Measurements from ENCODE around the gene COL5A1. TPM values are rescaled to one million over a fixed set of nuclear protein-coding genes. Genes with fewer than 3 reads are reported as not detected.
A peak's percentile ranks its signal among the peaks of the same experiment; 100 is the strongest.

The COL5A1 gene
- total and polyA plus RNA-seq, 4 donors, result 12.2 to 169 (median 65.4) TPM

DNA sequence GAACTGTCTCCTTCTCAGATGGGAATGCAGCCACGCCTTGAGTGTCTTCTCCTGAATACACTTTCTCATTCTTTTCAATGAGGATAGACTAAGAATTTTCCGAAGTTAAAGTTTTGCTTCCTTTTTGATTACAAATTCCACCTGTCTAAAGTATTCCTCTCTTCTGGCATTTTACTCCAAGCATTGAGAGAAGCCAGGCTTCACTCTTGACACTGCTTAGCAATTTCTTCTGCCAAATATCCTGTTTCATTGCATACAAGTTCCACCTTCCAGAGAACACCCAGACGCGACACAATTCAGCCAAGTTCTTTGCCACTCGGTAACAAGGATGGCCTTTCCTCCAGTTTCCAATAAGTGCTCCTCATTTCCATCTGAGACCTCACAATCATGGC is 35.6 kb upstream of the COL5A1 start:
- 86 to 87% methylated on average over 5 of the region's 5 CpGs for WGBS, 2 donors
- TF ChIP-seq, protein P1, sequence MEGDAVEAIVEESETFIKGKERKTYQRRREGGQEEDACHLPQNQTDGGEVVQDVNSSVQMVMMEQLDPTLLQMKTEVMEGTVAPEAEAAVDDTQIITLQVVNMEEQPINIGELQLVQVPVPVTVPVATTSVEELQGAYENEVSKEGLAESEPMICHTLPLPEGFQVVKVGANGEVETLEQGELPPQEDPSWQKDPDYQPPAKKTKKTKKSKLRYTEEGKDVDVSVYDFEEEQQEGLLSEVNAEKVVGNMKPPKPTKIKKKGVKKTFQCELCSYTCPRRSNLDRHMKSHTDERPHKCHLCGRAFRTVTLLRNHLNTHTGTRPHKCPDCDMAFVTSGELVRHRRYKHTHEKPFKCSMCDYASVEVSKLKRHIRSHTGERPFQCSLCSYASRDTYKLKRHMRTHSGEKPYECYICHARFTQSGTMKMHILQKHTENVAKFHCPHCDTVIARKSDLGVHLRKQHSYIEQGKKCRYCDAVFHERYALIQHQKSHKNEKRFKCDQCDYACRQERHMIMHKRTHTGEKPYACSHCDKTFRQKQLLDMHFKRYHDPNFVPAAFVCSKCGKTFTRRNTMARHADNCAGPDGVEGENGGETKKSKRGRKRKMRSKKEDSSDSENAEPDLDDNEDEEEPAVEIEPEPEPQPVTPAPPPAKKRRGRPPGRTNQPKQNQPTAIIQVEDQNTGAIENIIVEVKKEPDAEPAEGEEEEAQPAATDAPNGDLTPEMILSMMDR (IDR thresholded peaks at IDR 0.05; ENCODE audit: control extremely low read depth, extremely low read depth), result no peak
- no peak for ATAC-seq (ENCODE audit: insufficient read depth, low FRiP score)

GRCh38 chr9:134606951-134607731 is 34.5 kb upstream of the COL5A1 start:
- H3K27me3 ChIP-seq (ENCODE audit: control insufficient read depth in 3 of 3, insufficient read depth in 3 of 3, low read length in 2 of 3), result no peaks in the 10 kb centered on the region
- H3K9ac ChIP-seq (ENCODE audit: insufficient read depth in 1 of 2, low read length in 2 of 2), result no peak overlapping the region
- peaks cover 0 to 2% (median 0%) of the 10 kb centered on the region in 4 donors for H3K9me3 ChIP-seq (ENCODE audit: control insufficient read depth in 4 of 4, insufficient read depth in 3 of 4, low read length in 3 of 4)
- H3K36me3 ChIP-seq (ENCODE audit: control insufficient read depth in 4 of 4, insufficient read depth in 4 of 4, low read length in 4 of 4), result no peaks in the 10 kb centered on the region
- H3K4me1 ChIP-seq (ENCODE audit: control insufficient read depth in 5 of 5, insufficient read depth in 5 of 5, low read length in 5 of 5), result peaks cover 0 to 9% (median 0%) of the 10 kb centered on the region in 5 donors
- WGBS, 2 donors, result 89% methylated on average over 13 of the region's 13 CpGs
- ATAC-seq (ENCODE audit: insufficient read depth, low FRiP score), result no peak
- H3K4me3 ChIP-seq, result no peak overlapping the region
- H3K27ac ChIP-seq (ENCODE audit: low read depth in 1 of 2, low read length in 1 of 2), result no peak overlapping the region
- TF ChIP-seq, protein P1 (IDR thresholded peaks at IDR 0.05; ENCODE audit: control extremely low read depth, extremely low read depth), result no peak
- DNase-seq, result peak in 1 of 3 donors; percentile 13

More for the DNA sequence above, 35.6 kb upstream of the COL5A1 start:
- peaks cover 0 to 17% (median 2%) of the 10 kb centered on the region in 5 donors for H3K4me1 ChIP-seq (ENCODE audit: control insufficient read depth in 5 of 5, insufficient read depth in 5 of 5, low read length in 5 of 5)
- no peak for DNase-seq
- H3K27ac ChIP-seq (ENCODE audit: low read depth in 1 of 2, low read length in 1 of 2), result no peak overlapping the region
- peaks cover 0 to 3% (median 0%) of the 10 kb centered on the region in 4 donors for H3K9me3 ChIP-seq (ENCODE audit: control insufficient read depth in 4 of 4, insufficient read depth in 3 of 4, low read length in 3 of 4)
- H3K4me3 ChIP-seq, result no peak overlapping the region
- H3K9ac ChIP-seq (ENCODE audit: insufficient read depth in 1 of 2, low read length in 2 of 2), result no peak overlapping the region
- no peaks in the 10 kb centered on the region for H3K27me3 ChIP-seq (ENCODE audit: control insufficient read depth in 3 of 3, insufficient read depth in 3 of 3, low read length in 2 of 3)
- H3K36me3 ChIP-seq (ENCODE audit: control insufficient read depth in 4 of 4, insufficient read depth in 4 of 4, low read length in 4 of 4), result no peaks in the 10 kb centered on the region

- Histone ChIP-seq H3K9me3 (ENCODE audit: control insufficient read depth in 4 of 4, insufficient read depth in 3 of 4, low read length in 3 of 4) (peaks cover 0 to 4% (median under 1%) of the 10 kb centered on the region in 4 donors), H3K27ac (ENCODE audit: low read depth in 1 of 2, low read length in 1 of 2) (no peak overlapping the region), H3K36me3 (ENCODE audit: control insufficient read depth in 4 of 4, insufficient read depth in 4 of 4, low read length in 4 of 4) (no peaks in the 10 kb centered on the region), H3K4me1 (ENCODE audit: control insufficient read depth in 5 of 5, insufficient read depth in 5 of 5, low read length in 5 of 5) (peaks cover 0 to under 1% (median 0%) of the 10 kb centered on the region in 5 donors), H3K27me3 (ENCODE audit: control insufficient read depth in 3 of 3, insufficient read depth in 3 of 3, low read length in 2 of 3) (no peaks in the 10 kb centered on the region), H3K9ac (ENCODE audit: insufficient read depth in 1 of 2, low read length in 2 of 2) (no peak overlapping the region), H3K4me3 (no peak overlapping the region)
- TF ChIP-seq, protein P1 (IDR thresholded peaks at IDR 0.05; ENCODE audit: control extremely low read depth, extremely low read depth), result no peak
- WGBS, 2 donors, result 46 to 55% methylated on average over 4 of the region's 4 CpGs
- ATAC-seq (ENCODE audit: insufficient read depth, low FRiP score) (no peak), DNase-seq (peak; percentile 9 to 51 (median 22))
These were observed 33.6 kb upstream of the COL5A1 start for GRCh38 chr9:134607971-134608370.

Data from lung (tissue), 12 donors.